ENCODE measurements around the gene PLXNB2.

Gene PLXNB2

DNA sequence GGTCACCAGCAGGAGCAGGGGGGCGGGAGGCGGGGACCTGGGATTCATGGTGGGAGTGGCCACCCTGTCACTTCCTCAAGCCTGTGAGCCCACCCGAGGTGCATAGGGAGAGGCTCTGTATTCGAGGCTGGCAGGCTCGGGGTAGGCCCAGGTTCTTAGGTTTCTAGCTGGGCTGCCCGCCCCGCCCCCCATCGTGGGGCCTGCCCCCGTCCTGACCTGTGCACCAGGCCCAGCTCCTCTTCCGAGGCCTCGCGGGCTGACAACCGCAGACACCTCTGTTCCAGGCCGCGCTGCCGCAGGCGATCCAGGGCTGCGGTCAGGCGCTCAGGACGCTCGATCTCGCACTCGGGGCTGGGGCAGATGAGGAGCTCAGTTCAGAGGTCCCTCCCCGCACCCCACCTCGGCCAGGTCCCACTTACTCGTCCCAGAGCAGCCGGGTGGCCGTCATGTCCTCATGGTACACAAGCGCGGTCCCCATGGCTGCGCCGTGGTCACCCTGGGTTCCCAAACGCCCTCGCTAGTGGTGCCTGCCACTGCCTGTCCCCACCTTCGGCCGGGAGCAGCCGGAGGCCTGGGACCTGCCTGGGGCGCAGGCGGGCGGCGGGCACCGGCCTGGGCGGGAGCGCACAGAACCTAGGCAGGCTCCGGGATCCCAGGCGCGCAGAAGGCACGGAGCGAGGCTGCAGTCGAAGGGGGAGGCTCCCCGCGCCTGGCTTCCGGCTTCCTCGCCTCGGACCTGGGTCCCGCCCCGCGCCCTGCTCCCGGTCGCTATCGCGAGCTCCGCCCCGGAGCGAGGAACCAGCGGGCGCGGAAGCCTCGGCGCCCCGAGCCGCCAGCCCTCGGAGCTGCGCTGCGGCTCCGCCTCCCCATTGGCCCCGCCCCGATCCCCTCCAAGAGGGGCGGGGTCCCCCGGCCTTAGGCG lies 56.6 kb downstream of the PLXNB2 start, which contains the start of gene HDAC10:
HDAC10 (minus strand) TSS at position 711 of the 922 bp plus-strand sequence; CDS start at position 478, 233 bp downstream.
- in situ Hi-C loops (cut with HindIII; ENCODE audit: low pct_ligation_motif_present, low sequenced_read_pairs): no loop called here
- DNase-seq: peak; percentile 67
- peaks cover 12% of the 10 kb centered on the region for H3K36me3 ChIP-seq (replicated peaks)
- no peaks in the 10 kb centered on the region for H3K27me3 ChIP-seq (replicated peaks)
- peak within 1 kb of the TSS; percentile 50 for H3K27ac ChIP-seq
- H3K4me3 ChIP-seq (ENCODE audit: low read depth, low read length): peak within 1 kb of the TSS; percentile 74
- TF ChIP-seq CTCF (IDR thresholded peaks at IDR 0.05; ENCODE audit: low read depth, low read length, missing control alignments): no peak

GRCh38 chr22:50250249-50250554 lies 57.2 kb downstream of the PLXNB2 start:
- H3K4me3 ChIP-seq (ENCODE audit: low read depth, low read length): peak overlapping the region; percentile 74
- peaks cover 12% of the 10 kb centered on the region for H3K36me3 ChIP-seq (replicated peaks)
- no peak overlapping the region for H3K27ac ChIP-seq
- no peak for DNase-seq
- TF ChIP-seq CTCF (IDR thresholded peaks at IDR 0.05; ENCODE audit: low read depth, low read length, missing control alignments): no peak
- in situ Hi-C loops (cut with HindIII; ENCODE audit: low pct_ligation_motif_present, low sequenced_read_pairs): no loop called here
- H3K27me3 ChIP-seq (replicated peaks): no peaks in the 10 kb centered on the region

- TF ChIP-seq CTCF (IDR thresholded peaks at IDR 0.05; ENCODE audit: low read depth, low read length, missing control alignments): no peak
- in situ Hi-C loops (cut with HindIII; ENCODE audit: low pct_ligation_motif_present, low sequenced_read_pairs): no loop called here
- peak overlapping the region; percentile 74 for H3K4me3 ChIP-seq (ENCODE audit: low read depth, low read length)
- no peak for DNase-seq
- no peak overlapping the region for H3K27ac ChIP-seq
- H3K27me3 ChIP-seq (replicated peaks): no peaks in the 10 kb centered on the region
- peaks cover 12% of the 10 kb centered on the region for H3K36me3 ChIP-seq (replicated peaks)
These were observed 57.9 kb downstream of the PLXNB2 start for GRCh38 chr22:50249341-50250248.

- Histone ChIP-seq H3K27ac (no peak overlapping the region), H3K27me3 (replicated peaks) (no peaks in the 10 kb centered on the region), H3K36me3 (replicated peaks) (peaks cover 9% of the 10 kb centered on the region), H3K4me3 (ENCODE audit: low read depth, low read length) (no peak overlapping the region)
- TF ChIP-seq CTCF (IDR thresholded peaks at IDR 0.05; ENCODE audit: low read depth, low read length, missing control alignments): no peak
- no peak for DNase-seq
- in situ Hi-C loops (cut with HindIII; ENCODE audit: low pct_ligation_motif_present, low sequenced_read_pairs): no loop called here
These were observed 59.0 kb downstream of the PLXNB2 start for GRCh38 chr22:50248196-50249081.

GRCh38 chr22:50247748-50248147 lies 59.7 kb downstream of the PLXNB2 start:
- peak; percentile 75 for DNase-seq
- Histone ChIP-seq H3K4me3 (ENCODE audit: low read depth, low read length) (no peak overlapping the region), H3K36me3 (replicated peaks) (peaks cover 9% of the 10 kb centered on the region), H3K27ac (no peak overlapping the region), H3K27me3 (replicated peaks) (no peaks in the 10 kb centered on the region)
- no peak for TF ChIP-seq CTCF (IDR thresholded peaks at IDR 0.05; ENCODE audit: low read depth, low read length, missing control alignments)
- in situ Hi-C loops (cut with HindIII; ENCODE audit: low pct_ligation_motif_present, low sequenced_read_pairs): no loop called here
